Measurements from ENCODE around the gene RRP8. TPM values are rescaled to one million over a fixed set of nuclear protein-coding genes. Genes with fewer than 3 reads are reported as not detected.

RRP8 gene
- total and polyA plus RNA-seq, 10 of the 15 experiments (the other 5 are each of a cell fraction or from before 2014, with no cell fraction given): 4.7 to 51.2 (median 23.9) TPM

DNA sequence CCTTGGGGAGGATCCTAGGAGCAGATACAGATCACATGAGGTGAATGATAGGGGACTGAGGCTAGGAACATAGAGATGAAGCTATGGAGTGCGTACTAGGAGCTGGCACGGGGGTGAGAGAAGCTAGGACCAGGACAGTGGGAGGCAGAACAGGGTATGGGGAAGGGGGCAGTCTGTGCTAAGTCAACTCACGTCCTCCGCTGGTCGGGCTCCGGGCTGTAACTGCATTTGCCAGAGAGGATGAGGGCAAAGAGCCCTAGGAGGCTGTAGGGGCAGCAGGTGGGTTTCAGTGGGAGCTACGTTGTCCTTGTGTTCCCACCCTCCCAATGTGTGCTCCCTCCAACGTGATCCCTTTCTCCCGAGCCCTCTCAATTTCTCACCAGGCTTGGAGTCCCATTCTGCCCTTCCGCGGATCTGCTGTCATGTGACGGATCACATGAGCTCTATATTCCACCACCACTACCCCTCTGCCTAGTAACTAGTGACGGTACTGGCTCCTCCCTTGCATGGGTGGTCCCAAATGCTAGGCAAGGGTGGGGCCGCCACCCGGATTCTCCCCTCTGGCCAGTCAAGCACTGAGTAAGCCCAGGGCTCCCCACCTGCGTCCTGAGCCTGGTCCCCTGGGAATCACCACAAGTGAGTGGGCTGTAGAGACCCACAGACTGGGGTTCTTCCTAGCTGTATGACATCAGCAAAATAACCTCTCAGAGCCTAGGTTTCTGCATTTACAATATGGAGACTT lies 15.8 kb upstream of the RRP8 start, which contains the start of gene TPP1 (continued):
- TF ChIP-seq CBX5 (IDR thresholded peaks at IDR 0.05; ENCODE audit: low read depth) (no peak), DPF2 (IDR thresholded peaks at IDR 0.05) (peak; percentile 42; the same call in 1 of the 2 replicates), MYC (IDR thresholded peaks at IDR 0.05; ENCODE audit: insufficient read depth, insufficient read length, insufficient replicate concordance, low read length, severe bottlenecking) (no peak), POLR2AphosphoS5 (IDR thresholded peaks at IDR 0.05; ENCODE audit: low read length) (peak; percentile 83), NFXL1 (IDR thresholded peaks at IDR 0.05; ENCODE audit: borderline replicate concordance) (no peak), LARP7 (IDR thresholded peaks at IDR 0.05) (peak; percentile 17; the same call in 1 of the 2 replicates), EED (IDR thresholded peaks at IDR 0.05; ENCODE audit: low read depth) (peak; percentile 71), NFIC (IDR thresholded peaks at IDR 0.05; ENCODE audit: low read depth, low read length) (peak; percentile 41; the same call in 1 of the 2 replicates), CREM (IDR thresholded peaks at IDR 0.05; ENCODE audit: low read depth) (peak; percentile 98), EGR1 (IDR thresholded peaks at IDR 0.05; ENCODE audit: borderline replicate concordance in 1 of 2, low read depth in 2 of 2, low read length in 2 of 2) (peak in 1 of 2 experiments; percentile 57; a peak in 1 of 3 replicates), NR2C1 (IDR thresholded peaks at IDR 0.05) (no peak), ZBTB11 (CRISPR knock-in tag; IDR thresholded peaks at IDR 0.05) (no peak), FOXK2 (IDR thresholded peaks at IDR 0.05) (no peak), PAX8 (IDR thresholded peaks at IDR 0.05) (no peak), STAT3 (IDR thresholded peaks at IDR 0.05; ENCODE audit: low read depth, low read length) (no peak), WRNIP1 (IDR thresholded peaks at IDR 0.05; ENCODE audit: borderline replicate concordance, low read depth, low read length) (peak; percentile 78; the same call in 1 of the 2 replicates), ZZZ3 (IDR thresholded peaks at IDR 0.05; ENCODE audit: control insufficient read depth, insufficient read length, low read depth) (no peak), ZNF207 (IDR thresholded peaks at IDR 0.05; ENCODE audit: borderline replicate concordance) (no peak), HDAC2 (IDR thresholded peaks at IDR 0.05) (no peak), SMC3 (IDR thresholded peaks at IDR 0.05; ENCODE audit: borderline replicate concordance, low read length) (0 out of 2 replicates have a peak, but pooled peaks have one; percentile 5), TCF7 (IDR thresholded peaks at IDR 0.05; ENCODE audit: borderline replicate concordance) (no peak), NR2F1 (conservative IDR thresholded peaks at IDR 0.05) (no peak), CREB1 (IDR thresholded peaks at IDR 0.05; ENCODE audit: low read depth) (peak; percentile 99), KAT2A (conservative IDR thresholded peaks at IDR 0.05; ENCODE audit: control insufficient read depth, low read depth, low read length) (no peak)
- TF ChIP-seq, protein P1, sequence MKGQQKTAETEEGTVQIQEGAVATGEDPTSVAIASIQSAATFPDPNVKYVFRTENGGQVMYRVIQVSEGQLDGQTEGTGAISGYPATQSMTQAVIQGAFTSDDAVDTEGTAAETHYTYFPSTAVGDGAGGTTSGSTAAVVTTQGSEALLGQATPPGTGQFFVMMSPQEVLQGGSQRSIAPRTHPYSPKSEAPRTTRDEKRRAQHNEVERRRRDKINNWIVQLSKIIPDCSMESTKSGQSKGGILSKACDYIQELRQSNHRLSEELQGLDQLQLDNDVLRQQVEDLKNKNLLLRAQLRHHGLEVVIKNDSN (IDR thresholded peaks at IDR 0.05; ENCODE audit: borderline replicate concordance, extremely low read length, insufficient read depth, low read depth, low read length): peak; percentile 95
- TF ChIP-seq, protein P2, sequence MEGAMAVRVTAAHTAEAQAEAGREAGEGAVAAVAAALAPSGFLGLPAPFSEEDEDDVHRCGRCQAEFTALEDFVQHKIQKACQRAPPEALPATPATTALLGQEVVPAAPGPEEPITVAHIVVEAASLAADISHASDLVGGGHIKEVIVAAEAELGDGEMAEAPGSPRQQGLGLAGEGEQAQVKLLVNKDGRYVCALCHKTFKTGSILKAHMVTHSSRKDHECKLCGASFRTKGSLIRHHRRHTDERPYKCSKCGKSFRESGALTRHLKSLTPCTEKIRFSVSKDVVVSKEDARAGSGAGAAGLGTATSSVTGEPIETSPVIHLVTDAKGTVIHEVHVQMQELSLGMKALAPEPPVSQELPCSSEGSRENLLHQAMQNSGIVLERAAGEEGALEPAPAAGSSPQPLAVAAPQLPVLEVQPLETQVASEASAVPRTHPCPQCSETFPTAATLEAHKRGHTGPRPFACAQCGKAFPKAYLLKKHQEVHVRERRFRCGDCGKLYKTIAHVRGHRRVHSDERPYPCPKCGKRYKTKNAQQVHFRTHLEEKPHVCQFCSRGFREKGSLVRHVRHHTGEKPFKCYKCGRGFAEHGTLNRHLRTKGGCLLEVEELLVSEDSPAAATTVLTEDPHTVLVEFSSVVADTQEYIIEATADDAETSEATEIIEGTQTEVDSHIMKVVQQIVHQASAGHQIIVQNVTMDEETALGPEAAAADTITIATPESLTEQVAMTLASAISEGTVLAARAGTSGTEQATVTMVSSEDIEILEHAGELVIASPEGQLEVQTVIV (IDR thresholded peaks at IDR 0.05; ENCODE audit: borderline replicate concordance, partially characterized antibody): no peak

Data from GM12878 (cell line).